Activated gamma-delta T cell (primary cell): ENCODE data around the gene HMOX2.

ENCODE experiments used
- DNase-seq: peaks from one replicate; lab custom pipeline; 2025; lab: John Stamatoyannopoulos, UW

The HMOX2 gene

DNA sequence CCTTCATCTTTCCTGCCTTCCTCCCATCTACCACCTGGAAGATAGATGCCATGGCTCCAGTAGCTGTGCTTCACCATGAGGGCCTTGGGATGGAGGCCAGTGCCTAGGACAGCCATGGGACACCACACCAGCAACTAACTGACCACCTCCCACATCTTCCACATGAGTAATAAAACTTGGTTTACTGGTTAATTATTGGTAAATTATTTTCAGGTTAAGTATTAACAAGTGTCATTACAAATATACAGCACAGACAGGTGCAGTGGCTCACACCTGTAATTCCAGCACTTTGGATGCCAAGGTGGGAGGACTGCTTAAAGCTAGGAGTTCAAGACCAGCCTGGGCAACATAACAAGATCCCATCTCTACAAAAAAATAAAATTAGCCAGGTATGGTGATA, 48.4 kb downstream of the HMOX2 start:
- DNase-seq, result no peak

DNA sequence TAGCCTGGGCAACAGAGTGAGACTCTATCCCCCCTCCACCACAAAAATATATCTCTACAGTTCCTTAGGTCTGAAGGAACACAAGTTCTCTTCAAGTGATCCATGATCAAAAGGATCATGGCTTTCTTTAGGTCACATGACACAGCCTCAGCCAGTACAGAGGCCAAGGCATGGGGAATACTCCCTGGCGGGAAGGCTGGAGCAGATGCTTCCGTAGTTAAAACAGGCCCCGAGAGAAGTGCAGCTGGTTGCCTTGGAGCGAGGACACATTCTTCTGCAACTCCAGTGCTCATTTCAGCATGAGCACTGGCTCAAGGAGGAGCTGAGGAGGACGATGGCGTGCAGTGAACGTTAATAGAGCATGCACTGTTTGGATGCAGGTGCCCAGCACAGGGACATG, 48.9 kb downstream of the HMOX2 start:
- DNase-seq, result no peak

GRCh38 chr16:4525634-4526277, 49.6 kb downstream of the HMOX2 start:
- DNase-seq, result no peak

- no peak for DNase-seq
These were observed 53.2 kb downstream of the HMOX2 start for GRCh38 chr16:4529085-4530060.

GRCh38 chr16:4531811-4532210, 55.6 kb downstream of the HMOX2 start:
- no peak for DNase-seq

DNA sequence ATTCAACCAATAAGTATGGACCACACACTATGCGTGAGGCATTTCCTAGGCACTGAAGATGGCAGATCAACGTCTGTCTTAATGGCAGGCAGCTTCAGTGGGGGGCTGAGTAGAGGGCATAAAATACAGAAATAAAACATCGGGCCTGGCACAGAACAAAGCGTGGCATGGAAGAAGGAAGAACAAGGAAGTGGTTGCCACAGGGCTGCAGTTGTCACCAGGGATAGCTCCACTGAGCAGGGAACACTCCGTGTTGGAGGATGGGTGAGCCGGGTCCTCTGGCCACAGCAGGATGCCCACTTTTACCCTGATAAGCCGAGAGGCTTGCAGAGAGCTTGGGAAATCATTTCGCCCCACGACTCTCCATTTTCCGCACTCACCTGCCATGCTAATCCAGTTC, 56.0 kb downstream of the HMOX2 start:
- no peak for DNase-seq

- DNase-seq, result no peak
These were observed 57.3 kb downstream of the HMOX2 start for GRCh38 chr16:4533490-4533889.

GRCh38 chr16:4534151-4534790, 58.1 kb downstream of the HMOX2 start:
- DNase-seq, result no peak

GRCh38 chr16:4535627-4536108, 59.5 kb downstream of the HMOX2 start:
- no peak for DNase-seq

GRCh38 chr16:4536391-4537106, 60.4 kb downstream of the HMOX2 start:
- no peak for DNase-seq

- no peak for DNase-seq
These were observed 61.5 kb downstream of the HMOX2 start for GRCh38 chr16:4537376-4538343.

- DNase-seq, result peak; percentile 86
These were observed 62.4 kb downstream of the HMOX2 start, which contains the start of gene CDIP1 for GRCh38 chr16:4538350-4539235. CDIP1 (minus strand) TSS chr16:4538773; CDS start chr16:4514130, 24,643 bp downstream.

DNA sequence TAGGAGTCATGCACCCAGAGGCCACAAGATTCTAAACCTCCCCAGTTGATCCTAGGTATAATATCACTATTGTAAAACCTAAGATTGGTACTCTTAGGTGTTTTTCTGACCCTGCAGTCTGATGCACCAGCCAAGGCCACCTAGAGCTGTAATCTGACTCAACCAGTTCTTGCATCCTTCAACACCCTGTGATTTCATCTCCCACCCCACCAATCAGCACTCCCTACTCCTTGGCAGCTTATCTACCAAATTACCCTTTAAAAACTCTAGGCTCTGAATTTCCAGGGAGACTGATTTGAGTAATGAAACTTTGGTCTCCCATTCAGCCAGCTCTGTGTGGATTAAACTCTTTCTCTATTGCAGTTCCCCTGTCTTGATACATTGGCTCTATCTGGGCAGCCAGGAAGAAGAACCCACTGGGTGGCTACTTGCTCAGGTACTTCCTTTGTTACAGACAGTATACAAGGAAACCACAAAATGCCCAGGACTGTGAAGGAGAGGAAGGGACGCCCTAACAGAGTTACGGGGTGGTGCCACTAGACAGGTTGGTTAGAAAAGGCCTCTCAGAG, 63.6 kb downstream of the HMOX2 start:
- DNase-seq, result no peak

DNA sequence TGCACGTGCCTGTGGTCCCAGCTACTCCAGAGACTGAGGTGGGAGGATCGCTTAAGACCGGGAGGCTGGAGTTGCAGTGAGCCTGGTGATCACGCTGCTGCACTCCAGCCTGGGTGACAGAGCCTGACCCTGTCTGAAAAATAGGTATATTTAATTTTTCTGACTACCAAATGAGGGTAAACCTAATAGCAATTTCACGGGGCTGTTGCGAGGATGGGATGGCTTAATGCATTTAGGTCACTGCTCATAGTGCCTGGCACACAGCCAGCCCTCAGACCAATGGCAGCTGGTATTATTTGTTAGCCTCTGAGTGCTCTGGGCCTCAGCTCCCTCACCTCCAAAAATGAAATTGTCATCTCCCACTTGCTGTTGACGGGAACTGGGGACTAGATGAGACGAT, 68.3 kb downstream of the HMOX2 start:
- DNase-seq, result no peak

DNA sequence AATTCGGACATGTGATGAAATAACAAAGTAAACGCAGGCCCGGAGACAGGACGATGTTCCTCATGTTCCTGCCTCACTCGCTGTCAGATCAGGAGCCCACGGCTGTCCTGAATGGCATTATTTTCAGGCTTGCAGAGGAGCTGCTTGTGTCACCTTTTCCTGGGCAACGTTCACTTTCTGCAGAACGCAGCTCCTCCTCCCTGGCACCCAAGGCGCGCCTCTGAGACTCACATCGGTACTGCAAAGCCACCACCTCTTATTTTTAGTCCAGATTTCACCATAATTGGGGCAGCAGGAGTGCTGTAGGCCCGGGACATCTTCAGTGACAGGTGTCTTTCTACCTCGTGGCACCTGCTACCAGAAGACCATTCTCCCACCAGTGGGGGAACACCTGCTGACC, 71.9 kb downstream of the HMOX2 start:
- no peak for DNase-seq

- DNase-seq, result no peak
These were observed 74.4 kb downstream of the HMOX2 start for GRCh38 chr16:4550591-4550990.

DNA sequence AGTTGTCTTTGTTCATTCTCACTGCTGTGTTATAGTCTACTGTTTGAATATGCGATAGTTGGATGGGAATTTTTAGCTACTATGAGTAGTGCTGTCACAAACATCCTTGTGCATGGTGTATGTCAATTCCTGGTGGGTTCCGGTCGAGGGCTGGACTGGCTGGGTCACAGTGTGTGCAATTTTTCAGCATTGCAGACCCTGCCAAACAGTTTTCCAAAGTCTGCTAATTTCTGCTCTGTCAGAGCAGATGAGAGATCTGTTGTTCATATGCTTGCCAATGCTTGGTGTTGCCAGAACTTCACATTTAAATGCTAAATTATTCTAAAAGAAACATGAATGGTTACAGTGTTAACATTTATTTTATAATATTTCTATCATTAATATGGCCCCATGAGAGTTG, 76.3 kb downstream of the HMOX2 start:
- DNase-seq, result no peak

GRCh38 chr16:4556112-4556511, 79.9 kb downstream of the HMOX2 start, which contains the start of gene C16orf96:
C16orf96 (plus strand) TSS chr16:4556340; CDS start chr16:4556490, 150 bp downstream.
- no peak for DNase-seq

DNA sequence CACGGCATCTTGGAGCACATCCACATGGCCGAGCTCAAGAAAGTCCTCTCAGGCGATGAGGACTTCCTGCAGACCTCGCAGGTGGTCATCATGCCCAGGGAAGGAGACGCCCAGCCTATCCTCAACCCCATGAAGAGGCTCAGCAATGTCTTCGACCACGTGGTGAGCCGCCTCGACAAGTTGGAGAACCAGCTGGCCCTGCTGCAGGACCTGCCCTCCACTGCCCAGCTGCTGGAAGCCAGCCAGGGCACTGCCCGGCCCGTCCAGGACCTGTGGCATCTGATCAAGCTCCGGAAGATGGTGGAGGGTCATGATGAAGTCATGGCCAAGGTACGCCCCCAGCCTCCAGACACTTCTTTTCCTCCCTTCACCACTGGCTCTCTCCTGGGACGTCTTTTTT, 80.4 kb downstream of the HMOX2 start:
- no peak for DNase-seq
